GM21529 (cell line): ENCODE measurements around the gene HOXD4.

Experiments used
- ATAC-seq: cut with Tn5 transposase; IDR thresholded peaks from one replicate; pipeline ENCODE4 v1.9.1; 2021; ENCODE audit not compliant: unreplicated experiment

HOXD4 gene

GRCh38 chr2:176151442-176152287, at the start of gene HOXD4:
Gene HOXD4 (plus strand): TSS chr2:176151550. CDS start chr2:176151634, 84 bp downstream.
- ATAC-seq: no peak

DNA sequence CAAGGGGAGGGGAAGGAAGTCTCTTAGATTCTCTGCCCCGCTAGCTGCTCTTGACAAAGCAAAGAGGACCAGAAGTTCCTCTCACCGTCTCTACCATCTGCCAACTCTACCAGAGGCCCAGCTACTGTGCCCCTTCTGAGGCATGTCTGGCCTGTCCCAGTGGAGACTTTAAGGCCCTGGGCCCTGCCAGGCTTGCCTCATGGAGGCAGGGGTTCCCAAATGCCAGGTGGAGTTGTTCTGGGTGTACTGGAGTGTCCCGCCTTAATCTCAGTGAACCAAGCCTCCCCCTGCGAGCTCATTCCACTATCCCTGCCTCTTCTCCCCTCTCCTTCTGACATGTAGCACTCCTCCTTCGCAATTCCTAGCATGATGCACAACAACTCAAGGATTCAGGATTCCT, 49.5 kb upstream of the HOXD4 start:
- ATAC-seq: no peak

GRCh38 chr2:176102309-176102866, 49.0 kb upstream of the HOXD4 start:
- no peak for ATAC-seq

- ATAC-seq: no peak
Observed at GRCh38 chr2:176103194-176103593, 48.2 kb upstream of the HOXD4 start.

- no peak for ATAC-seq
Observed at GRCh38 chr2:176103742-176104315, 47.5 kb upstream of the HOXD4 start.

GRCh38 chr2:176104316-176105077, 46.9 kb upstream of the HOXD4 start:
- no peak for ATAC-seq

GRCh38 chr2:176105078-176105729, 46.1 kb upstream of the HOXD4 start:
- no peak for ATAC-seq

- ATAC-seq: no peak
Observed at GRCh38 chr2:176105730-176106580, 45.4 kb upstream of the HOXD4 start.

DNA sequence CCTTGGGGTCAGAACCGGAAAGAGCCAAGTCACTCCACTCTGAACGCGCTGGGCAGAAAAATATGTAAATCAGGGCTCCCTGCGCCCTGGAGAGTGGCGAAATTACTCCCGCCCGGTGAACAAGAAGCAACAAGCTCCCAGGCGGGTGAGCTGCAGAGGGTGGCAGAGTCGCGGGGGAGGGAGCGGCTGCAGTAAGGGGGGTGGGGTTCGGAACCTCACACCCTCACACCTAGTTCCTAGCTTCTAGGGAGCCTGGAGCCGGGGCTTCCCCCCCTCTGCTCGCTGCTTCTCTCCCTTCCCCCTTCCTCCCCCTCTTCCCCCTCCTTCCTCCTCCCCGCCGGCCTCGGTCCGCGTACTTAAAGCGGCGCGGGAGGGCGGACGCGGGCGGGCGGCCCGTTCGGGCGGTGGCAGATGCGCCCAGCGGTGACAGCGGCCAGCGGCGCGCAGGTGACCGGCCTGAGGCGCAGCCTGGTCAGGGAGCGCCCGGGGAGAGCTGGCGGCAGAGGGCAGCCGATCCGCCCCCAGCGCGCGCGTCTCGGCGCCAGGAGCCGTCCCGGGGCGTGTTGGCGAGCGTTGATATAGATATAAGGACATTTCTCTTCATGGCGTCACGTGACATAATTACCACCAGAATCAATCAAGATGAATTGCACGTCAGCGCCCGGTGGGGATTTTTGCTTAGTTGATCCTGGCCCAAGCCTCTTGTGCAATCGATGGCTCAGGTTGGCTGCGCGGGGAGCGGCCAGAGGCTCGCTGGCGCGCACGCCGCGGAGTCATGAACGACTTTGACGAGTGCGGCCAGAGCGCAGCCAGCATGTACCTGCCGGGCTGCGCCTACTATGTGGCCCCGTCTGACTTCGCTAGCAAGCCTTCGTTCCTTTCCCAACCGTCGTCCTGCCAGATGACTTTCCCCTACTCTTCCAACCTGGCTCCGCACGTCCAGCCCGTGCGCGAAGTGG, 44.5 kb upstream of the HOXD4 start, which contains the start of gene HOXD11:
TSS of gene HOXD11 (plus strand) at position 700 of the 959 bp plus-strand sequence. CDS start at position 776, 76 bp downstream.
- ATAC-seq: no peak

- ATAC-seq: no peak
Observed at GRCh38 chr2:176107731-176108181, 43.6 kb upstream of the HOXD4 start.

GRCh38 chr2:176109192-176109901, 42.0 kb upstream of the HOXD4 start:
- no peak for ATAC-seq

- ATAC-seq: no peak
Observed at GRCh38 chr2:176109946-176110345, 41.4 kb upstream of the HOXD4 start.

DNA sequence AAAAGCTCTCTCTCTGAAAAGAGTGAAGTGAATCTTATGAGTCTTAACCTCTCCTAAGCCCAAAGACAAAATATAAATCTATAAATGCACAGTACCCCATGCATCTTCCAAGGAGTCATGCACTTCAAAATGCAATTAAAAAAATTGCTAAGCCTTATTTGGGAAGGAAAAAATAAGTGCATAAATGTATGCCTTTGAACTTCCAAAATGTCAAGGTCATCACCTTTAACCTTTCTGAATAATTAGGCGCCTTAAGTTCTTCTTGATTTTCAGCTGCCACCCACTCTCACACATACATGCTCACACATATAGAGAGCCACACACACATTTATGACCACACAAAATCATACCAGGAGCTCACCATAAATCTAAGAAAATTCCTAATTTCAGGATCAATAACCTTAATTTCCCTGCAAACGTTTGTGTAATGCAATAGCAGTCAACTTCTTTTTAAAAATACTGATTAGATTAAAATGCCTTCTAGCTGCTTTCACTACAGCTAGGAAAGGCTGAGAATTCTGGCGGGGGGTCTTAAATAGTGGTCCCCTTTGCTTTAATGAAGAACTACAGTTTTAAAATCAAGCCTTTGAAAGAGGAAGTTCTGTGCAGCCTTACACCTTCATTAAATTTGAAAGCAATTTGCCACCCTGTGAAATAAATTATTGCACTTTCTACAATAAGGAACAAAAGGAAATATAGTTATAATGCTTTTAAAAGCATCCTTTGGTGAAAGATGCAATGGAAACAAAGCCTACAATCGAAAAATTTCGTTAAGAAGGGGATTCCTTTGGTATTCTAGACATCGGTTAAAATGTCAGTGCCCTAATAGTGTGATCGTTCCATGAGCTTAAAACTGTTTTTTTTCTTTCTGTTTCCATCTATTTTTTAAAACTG, 40.7 kb upstream of the HOXD4 start:
- ATAC-seq: no peak

GRCh38 chr2:176111309-176111663, 40.1 kb upstream of the HOXD4 start:
- no peak for ATAC-seq

GRCh38 chr2:176111846-176112374, 39.4 kb upstream of the HOXD4 start:
- no peak for ATAC-seq

DNA sequence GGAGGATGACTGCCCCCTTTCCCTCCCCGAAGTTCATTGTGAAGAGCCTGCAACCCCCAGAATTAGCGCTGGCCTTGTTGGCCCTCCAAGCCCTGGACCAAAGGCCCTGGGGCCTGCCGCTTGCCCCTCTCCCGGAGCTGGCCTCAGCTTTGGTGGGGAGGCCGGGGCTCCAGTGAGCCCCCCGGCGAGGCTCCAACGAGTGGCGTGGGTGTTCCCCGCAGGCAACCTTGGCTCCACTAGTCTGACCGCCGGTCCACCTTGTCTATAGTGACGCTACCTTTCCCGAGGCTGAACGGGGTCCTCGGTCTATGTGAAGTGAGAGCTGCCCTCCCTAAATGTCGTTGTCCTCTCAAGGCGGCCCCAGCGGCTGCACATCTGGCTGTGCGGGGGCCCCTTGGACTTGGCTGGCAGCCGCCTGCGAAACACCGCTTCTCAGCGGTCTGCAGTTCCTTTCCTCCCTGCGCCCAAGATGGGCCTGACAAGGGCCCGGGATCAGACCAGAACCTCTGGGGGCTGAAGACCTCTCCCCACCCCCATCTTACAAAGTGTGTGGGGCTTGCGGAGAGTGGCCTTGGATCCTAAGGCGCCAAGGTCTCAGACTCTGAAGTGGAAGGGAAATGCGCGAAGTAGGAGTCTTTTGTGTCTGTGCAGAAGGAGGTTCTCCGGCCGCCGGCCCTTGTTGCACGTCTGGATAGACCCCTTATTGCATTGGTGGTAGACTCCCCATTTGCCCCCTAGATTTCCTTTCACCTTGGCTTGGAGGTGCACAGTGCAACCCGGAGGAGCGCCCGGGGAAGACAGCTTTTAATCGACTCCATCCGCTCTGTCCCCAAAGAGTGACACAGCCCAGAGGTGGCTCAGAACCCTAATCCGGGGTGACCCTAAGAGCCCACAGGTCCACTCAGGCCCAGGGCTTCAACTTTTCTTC, 38.7 kb upstream of the HOXD4 start:
- ATAC-seq: no peak
